Neural cell (in vitro differentiated cells): ENCODE measurements around the gene IL12RB2.

Experiments
- EP300 ChIP-seq: fragments of 450-650 bp; conservative IDR thresholded peaks from 2 replicates; pipeline ENCODE4 v1.6.1; 2014; ENCODE audit warnings: antibody characterized with exemption, mild to moderate bottlenecking, moderate library complexity; ENCODE audit not compliant: poor library complexity, severe bottlenecking
- EZH2 ChIP-seq: fragments of 200-600, 300-800 bp; shearing (Covaris generic), sonication (generic); IDR thresholded peaks from 2 replicates; pipeline ENCODE4 v1.6.1; 2014; ENCODE audit warnings: antibody characterized with exemption, low read length, borderline replicate concordance, mild to moderate bottlenecking; ENCODE audit not compliant: insufficient read depth, poor library complexity, severe bottlenecking
- MXI1 ChIP-seq: fragments of 450-650 bp; conservative IDR thresholded peaks from 2 replicates; pipeline ENCODE4 v1.6.1; 2014; ENCODE audit warnings: antibody characterized with exemption, mild to moderate bottlenecking; ENCODE audit not compliant: poor library complexity, severe bottlenecking
- POLR2AphosphoS5 ChIP-seq: IDR thresholded peaks from 2 replicates; pipeline ENCODE4 v1.6.1; 2012
- TF ChIP-seq, protein P1 (sequence below): fragments of 450-650 bp; IDR thresholded peaks from 2 replicates; pipeline ENCODE4 v1.5.1; 2014; ENCODE audit warnings: antibody characterized with exemption, mild to moderate bottlenecking, moderate library complexity; ENCODE audit not compliant: poor library complexity, severe bottlenecking

DNA sequence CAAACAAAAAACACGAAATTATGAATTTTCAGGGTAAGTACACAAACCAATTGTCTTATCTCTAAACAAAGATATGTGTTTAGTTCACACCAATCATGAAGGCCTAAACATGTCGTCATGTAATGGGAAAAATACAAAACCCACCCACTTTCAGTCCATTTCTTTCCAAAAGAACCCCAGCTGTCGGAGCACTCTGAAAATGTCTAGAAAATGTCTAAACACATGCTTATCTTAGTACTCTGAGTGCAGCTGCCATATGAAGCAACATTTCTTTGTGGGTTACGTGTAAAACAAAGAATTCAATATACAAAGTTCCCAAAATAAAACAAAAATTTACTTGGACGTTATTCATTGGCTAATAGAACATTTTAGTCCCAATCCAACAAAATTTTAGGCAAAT is 99.8 kb downstream of the IL12RB2 start:
- TF ChIP-seq EZH2 = no peak
- TF ChIP-seq, protein P1, sequence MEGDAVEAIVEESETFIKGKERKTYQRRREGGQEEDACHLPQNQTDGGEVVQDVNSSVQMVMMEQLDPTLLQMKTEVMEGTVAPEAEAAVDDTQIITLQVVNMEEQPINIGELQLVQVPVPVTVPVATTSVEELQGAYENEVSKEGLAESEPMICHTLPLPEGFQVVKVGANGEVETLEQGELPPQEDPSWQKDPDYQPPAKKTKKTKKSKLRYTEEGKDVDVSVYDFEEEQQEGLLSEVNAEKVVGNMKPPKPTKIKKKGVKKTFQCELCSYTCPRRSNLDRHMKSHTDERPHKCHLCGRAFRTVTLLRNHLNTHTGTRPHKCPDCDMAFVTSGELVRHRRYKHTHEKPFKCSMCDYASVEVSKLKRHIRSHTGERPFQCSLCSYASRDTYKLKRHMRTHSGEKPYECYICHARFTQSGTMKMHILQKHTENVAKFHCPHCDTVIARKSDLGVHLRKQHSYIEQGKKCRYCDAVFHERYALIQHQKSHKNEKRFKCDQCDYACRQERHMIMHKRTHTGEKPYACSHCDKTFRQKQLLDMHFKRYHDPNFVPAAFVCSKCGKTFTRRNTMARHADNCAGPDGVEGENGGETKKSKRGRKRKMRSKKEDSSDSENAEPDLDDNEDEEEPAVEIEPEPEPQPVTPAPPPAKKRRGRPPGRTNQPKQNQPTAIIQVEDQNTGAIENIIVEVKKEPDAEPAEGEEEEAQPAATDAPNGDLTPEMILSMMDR = no peak
- TF ChIP-seq MXI1 = no peak
- TF ChIP-seq POLR2AphosphoS5 = no peak
- TF ChIP-seq EP300 = no peak
